DMS79 treated with DMSO at 0.1 percent for 48 hours (cell line): Measurements from ENCODE around the gene PADI1.

Experiments
- DNase-seq: peaks from one replicate; lab custom pipeline; 2025; lab: John Stamatoyannopoulos, UW

Gene PADI1

GRCh38 chr1:17196496-17197185 is 8.3 kb upstream of the PADI1 start:
- DNase-seq: no peak

DNA sequence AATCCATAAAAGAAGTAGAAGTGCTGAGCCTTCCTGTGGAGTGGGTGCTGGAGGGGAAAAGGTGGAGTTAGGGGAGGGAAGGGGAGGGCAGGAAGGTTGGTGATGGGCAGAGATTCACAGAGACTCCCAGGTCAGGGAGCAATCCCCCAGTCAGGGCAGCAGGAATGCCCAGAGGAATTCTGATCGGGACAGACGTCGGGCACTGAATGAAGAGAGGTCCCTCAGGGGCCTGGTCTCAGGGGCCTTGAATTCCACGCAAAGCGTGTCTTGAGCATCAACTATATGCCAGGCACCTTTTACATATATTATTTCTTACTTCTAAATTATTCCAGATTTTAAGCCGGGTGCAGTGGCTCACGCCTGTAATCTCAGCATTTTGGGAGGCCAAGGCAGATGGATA is 7.2 kb upstream of the PADI1 start:
- DNase-seq: no peak

GRCh38 chr1:17198476-17199258 is 6.3 kb upstream of the PADI1 start:
- DNase-seq: no peak

DNA sequence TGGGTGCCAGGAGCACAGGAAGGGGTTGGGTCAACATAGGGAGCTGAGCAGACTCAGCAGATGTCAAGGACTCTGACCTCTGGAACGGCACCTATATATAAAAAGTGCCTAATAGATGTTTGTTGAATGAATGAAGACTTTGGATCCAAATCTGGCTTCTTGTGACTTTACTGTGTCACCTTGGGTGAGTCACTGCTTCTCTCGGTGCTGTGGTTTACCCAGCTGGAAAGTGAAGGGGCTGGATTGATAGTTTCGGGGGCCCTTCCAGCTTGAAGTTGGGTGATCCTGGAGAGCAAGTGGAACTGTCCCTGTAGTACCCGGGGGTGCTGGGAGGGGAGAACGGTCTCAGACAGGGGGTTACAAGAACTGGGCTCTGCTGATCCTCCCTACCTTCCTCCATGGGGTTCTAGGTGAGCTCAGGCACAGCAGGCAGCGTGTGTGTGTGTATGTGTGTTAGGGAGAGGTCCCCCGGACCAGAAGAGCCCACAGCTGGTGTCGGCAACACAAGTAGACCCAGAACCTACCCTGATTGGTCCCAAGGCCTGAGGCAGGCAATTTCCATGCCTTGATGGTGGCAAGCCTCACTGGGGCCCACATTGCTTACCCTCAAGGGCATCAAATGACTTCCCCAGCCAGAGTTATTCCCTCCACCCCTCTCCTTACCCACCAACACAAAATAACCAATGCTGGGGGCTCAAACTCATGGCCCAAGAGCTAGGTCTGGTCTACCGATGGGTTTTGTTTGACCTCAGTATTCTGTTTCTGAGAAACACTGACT is 5.5 kb upstream of the PADI1 start:
- DNase-seq: no peak

GRCh38 chr1:17200246-17200645 is 4.7 kb upstream of the PADI1 start:
- DNase-seq: no peak

GRCh38 chr1:17200756-17201155 is 4.2 kb upstream of the PADI1 start:
- no peak for DNase-seq

DNA sequence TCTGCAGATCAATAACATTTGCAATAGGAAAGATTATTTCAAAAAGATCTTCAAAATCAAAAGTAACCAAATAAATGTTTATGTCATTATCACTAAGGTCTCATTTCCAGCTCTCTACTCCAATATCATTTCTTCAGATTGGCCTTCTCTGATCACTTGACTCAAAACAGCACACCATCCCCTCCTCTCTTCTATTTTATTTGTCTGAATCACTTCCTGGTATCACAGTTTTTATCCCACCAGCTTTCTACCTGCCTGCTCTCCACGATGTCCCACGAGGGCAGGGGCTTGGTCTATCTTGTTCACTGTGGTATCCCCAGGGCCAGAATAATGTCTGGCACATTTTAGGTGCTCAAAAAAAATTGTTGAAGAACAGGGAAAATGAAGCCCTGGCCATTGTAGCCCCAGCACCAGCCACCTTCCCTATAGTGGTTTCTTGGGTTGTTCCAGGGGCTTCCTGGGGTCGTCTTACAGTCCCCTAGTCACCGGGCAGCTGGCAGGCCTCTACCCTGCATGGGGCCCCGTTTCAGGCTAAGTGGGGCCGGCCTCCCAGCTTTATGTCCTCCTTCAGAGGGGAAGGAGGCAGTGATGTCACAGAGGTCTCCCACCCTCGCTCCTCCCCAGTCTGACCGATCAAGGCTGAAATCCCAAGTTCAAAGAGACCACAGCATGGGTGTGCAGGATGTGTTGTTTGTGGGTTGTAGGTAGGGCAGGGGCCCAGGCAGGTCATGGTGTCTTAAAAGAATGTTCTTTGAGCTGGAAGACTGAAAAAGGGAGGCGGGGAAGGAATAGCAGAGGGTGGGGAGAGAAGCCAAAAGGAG is 3.5 kb upstream of the PADI1 start:
- DNase-seq: no peak

GRCh38 chr1:17205652-17206051 is 724 bp downstream of the PADI1 start:
- DNase-seq: no peak

GRCh38 chr1:17206196-17206595 is 1.3 kb downstream of the PADI1 start:
- no peak for DNase-seq

GRCh38 chr1:17207046-17207445 is 2.1 kb downstream of the PADI1 start:
- DNase-seq: peak; percentile 9

GRCh38 chr1:17207540-17207939 is 2.6 kb downstream of the PADI1 start:
- no peak for DNase-seq

DNA sequence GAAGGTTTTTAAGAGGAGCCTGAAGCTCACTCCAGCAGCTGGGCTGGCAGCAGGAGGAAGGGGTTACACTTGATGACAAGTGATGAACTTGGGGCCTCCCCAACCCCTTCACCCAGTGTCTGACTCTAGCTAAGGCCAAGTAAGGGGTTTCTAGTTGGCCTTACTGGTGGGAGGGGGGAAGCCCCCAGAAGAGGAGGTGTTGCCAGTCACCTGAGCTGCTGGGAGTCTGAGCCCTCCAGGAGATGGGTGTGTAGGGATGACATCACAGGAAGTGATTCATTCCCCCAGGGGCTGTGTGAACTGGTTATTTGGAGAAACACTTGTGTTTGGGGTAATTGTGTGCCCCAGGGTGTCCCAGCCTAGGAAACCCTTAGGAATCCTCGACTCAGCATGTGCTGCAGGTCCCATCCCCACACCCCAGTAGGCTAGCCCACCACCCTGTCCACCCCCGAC is 3.1 kb downstream of the PADI1 start:
- DNase-seq: no peak

DNA sequence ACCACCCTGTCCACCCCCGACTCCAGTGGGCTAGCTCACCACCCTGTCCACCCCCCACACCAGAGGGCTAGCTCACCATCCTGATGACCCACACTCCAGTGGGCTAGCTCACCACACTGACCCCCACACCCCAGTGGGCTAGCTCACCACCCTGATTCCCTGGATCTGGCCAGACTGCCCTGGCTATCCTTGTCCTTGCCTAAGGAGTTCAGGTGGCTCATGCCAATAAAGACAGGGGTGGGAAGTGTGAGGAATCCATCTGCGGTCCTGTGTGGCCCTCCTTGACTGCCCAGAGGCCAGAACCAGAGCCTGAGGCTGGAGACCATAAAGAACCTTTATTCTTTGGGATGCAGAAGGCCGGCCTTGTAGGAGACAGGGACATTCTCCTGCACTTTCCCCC is 3.6 kb downstream of the PADI1 start:
- DNase-seq: no peak

DNA sequence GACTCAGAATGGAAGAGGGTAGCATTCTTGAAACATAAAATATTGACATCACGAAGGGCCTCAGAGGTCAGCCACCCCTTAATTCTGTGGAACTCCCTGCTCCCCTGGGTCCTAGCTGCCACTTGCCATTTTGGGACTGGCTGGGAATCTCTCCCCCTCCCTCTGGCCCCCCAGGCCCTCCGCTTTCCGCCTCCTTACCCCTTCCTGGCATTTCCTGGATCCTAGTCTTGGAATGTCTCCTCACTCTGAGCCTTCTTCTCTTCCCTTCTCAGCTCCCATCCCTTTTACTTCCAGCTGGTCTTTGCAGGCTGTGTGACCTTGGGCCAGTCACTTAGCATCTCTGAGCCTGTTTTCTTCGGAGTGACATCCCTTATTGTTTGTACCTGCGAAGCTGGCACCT is 4.5 kb downstream of the PADI1 start:
- DNase-seq: no peak

- DNase-seq: no peak
Observed at GRCh38 chr1:17210176-17210575, 5.2 kb downstream of the PADI1 start.

DNA sequence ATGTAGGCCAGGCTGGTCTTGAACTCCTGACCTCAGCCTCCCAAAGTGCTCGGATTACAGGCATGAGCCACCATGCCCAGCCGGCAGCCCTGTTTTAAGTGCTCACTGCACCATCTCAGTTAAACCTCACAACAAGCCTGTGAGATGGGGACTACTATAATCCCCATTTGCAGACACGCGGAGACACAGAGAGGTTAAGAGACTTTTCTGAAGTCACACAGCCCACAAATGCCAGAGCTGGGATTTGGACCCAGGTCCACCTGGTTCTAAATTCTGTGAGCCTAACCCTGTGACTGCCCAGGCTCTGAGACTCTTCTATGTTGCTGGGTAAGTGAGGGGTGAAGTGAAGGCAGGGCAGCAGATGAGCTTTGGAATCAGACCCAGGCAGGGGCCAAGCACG is 6.4 kb downstream of the PADI1 start:
- DNase-seq: no peak

DNA sequence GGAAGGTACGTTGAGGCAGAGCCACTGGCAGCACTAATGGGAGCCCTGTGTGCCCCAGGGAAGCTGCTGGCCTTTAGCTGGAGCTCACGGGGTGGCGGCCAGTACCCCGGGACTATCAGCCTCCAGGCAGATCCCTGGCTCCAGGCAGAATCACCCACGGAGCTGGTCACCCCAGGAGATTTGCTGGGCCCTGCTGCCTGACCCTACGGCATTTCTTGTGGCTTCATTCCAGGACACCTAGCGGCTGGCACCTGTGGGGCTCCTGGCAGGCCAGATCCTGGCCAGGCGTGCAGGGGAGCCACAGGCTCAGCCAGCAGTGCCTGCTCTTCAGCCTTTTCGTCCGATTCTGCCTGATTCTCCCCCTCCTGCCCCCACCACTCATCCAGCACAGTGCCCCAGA is 7.1 kb downstream of the PADI1 start:
- DNase-seq: no peak

DNA sequence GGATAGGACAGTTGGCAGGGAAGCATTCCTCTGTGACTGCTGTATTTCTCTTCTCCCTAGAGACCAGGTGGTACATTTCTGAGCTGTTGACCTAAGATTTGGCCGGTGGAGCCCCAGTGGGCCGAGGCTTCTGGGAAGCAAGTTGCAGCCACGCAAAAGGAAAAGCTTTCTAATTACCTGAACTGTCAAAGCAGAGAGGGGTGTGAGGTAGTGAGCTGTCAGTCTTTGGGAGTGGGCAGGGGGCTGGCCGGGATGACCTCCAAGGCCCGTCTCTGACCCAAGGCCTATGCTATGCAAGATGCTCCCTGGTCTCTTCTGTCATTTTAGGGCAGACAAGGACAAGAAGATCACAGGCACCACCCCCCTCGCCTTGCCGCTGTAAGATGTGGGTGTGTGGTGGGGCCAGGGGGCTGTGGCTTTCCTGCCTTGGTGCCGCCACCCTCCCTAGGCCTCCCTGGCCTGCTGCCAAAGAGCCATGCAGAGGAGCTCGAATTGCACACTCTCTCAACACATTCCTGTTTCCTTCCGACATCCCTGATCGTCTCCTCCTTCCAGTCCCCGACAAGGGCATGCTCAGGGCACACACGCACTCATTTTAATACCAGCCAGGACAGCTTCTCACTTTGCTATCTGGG is 7.7 kb downstream of the PADI1 start:
- peak; percentile 75 for DNase-seq

DNA sequence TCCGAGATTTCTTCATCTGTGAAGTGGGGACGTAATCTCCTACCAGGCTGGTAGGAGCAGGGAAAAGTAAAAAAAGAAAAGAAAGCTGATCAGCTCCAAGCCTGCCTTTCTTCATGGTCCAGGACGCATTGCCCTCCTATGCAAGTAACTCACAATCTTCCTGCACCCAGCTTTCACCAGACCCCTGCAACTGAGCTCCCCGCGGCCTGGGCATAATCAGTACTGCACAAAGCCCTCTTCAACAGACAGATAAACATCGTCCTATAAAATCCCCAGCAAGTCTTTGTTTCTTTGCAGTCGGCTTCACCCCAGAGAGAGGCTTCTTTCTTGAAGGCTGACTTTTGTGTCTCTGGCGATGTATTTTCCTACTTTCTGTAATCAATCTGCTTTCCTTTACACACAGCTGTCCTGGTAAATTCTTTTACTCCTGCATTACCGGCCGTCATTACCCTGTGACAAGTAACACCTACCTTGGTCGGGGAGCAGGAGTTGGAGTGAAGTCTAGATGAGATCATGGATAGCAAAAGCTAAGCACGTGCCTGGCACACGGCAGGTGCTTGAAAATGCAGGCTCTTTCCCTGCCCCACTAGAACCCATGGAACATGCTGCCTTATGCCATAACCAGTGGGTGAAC is 8.3 kb downstream of the PADI1 start:
- no peak for DNase-seq

- no peak for DNase-seq
Observed at GRCh38 chr1:17213782-17214148, 8.8 kb downstream of the PADI1 start.
